K562 (cell line): Measurements from ENCODE around the gene NSUN6. TPM values are rescaled to one million over a fixed set of nuclear protein-coding genes. Genes with fewer than 3 reads are reported as not detected.

Experiments used
- BRD4 ChIP-seq: fragments of 200-600 bp; sonication (generic); IDR thresholded peaks from 2 replicates; pipeline ENCODE4 v1.6.1; 2017; ENCODE audit warnings: inconsistent platforms
- CHD2 ChIP-seq: IDR thresholded peaks from 2 replicates; pipeline ENCODE4 v1.6.1; 2011; ENCODE audit warnings: low read depth, low read length
- CSDE1 ChIP-seq, 2 experiments: fragments of 450-650 bp; IDR thresholded peaks; 2 replicates each; pipeline ENCODE4 v1.6.1; 2016; ENCODE audit warnings: mild to moderate bottlenecking in 1 of 2
- GATAD2A ChIP-seq: fragments of 450-650 bp; IDR thresholded peaks from 2 replicates; pipeline ENCODE4 v1.6.1; 2017
- MAFG ChIP-seq: fragments of 450-650 bp; conservative IDR thresholded peaks from 2 replicates; pipeline ENCODE4 v1.6.1; 2016; ENCODE audit warnings: missing genetic modification characterization, missing compliant biosample characterization
- NR1H2 ChIP-seq: sonication (generic); formaldehyde crosslinking; IDR thresholded peaks from 2 replicates; pipeline ENCODE4 v1.4.0; 2020; ENCODE audit warnings: mild to moderate bottlenecking, missing genetic modification reagents
- RBM15 ChIP-seq: fragments of 200-400 bp; formaldehyde crosslinking; IDR thresholded peaks from 2 replicates; pipeline ENCODE4 v1.6.1; 2018; ENCODE audit warnings: mild to moderate bottlenecking, low read length, moderate library complexity; ENCODE audit not compliant: insufficient read depth
- SMARCA4 ChIP-seq: fragments of 450-650 bp; IDR thresholded peaks from 2 replicates; pipeline ENCODE4 v1.6.1; 2016
- ZNF146 ChIP-seq: IDR thresholded peaks from one replicate; pipeline ENCODE4 v1.6.1; 2018; ENCODE audit warnings: missing compliant biosample characterization; ENCODE audit not compliant: unreplicated experiment
- ZNF239 ChIP-seq: fragments of 250-450 bp; sonication (Bioruptor Pico); IDR thresholded peaks from 2 replicates; pipeline ENCODE4 v1.4.0; 2020; ENCODE audit warnings: mild to moderate bottlenecking
- ZNF263 ChIP-seq: sonication (generic); formaldehyde crosslinking; IDR thresholded peaks from 2 replicates; pipeline ENCODE4 v1.8.0; 2022; ENCODE audit warnings: mild to moderate bottlenecking, missing genetic modification reagents, borderline replicate concordance
- ZNF707 ChIP-seq: fragments of 250-450 bp; sonication (Bioruptor Pico); conservative IDR thresholded peaks from 2 replicates; pipeline ENCODE4 v1.8.0; 2022; ENCODE audit warnings: inconsistent platforms, mild to moderate bottlenecking, moderate library complexity
- ZZZ3 ChIP-seq: fragments of 450-650 bp; IDR thresholded peaks from 2 replicates; pipeline ENCODE4 v1.6.1; 2016; ENCODE audit warnings: antibody characterized with exemption, mild to moderate bottlenecking, moderate library complexity
- polyA plus RNA-seq, 8 experiments: library from polyadenylated mRNA; depleted of rRNA in 4 of 8; stranded (reverse) in 5 of 8; unstranded in 3 of 8; fragments of >200 nt; fragmentation: Nextera tagmentation in 2 of 8; fragmentation: Illumina TruSeq in 1 of 8; extraction: Ambion mirVana in 2 of 8; extraction: Trizol in 1 of 8; gene quantifications; 2 replicates each; pipeline versions ENCODE4 v1.2.1 to v1.2.3, GENCODE V29; 2011 to 2014; ENCODE audit warnings: inconsistent platforms in 1 of 8, missing spikeins in 1 of 8
- total RNA-seq, 7 experiments: library from RNA; depleted of rRNA in 6 of 7; stranded (reverse); fragments of >200 nt in 6 of 7; fragmentation: Illumina TruSeq in 2 of 7; extraction: Trizol in 2 of 7; gene quantifications; 2 replicates each; pipeline versions ENCODE4 v1.2.1 to v1.2.3, GENCODE V29; 2011 to 2021; ENCODE audit warnings: low replicate concordance in 1 of 7
- TF ChIP-seq, protein P1 (sequence below): conservative IDR thresholded peaks from 2 replicates; pipeline ENCODE4 v1.6.1; 2011; ENCODE audit warnings: low read depth, mild to moderate bottlenecking, low read length; ENCODE audit not compliant: control insufficient read depth
- TF ChIP-seq, protein P2 (sequence below): fragments of 250-450 bp; sonication (Bioruptor Pico); IDR thresholded peaks from 2 replicates; pipeline ENCODE4 v1.8.0; 2021; ENCODE audit warnings: mild to moderate bottlenecking, moderate library complexity
- TF ChIP-seq, protein P3 (sequence below): fragments of 250-450 bp; sonication (Bioruptor Pico); IDR thresholded peaks from 2 replicates; pipeline ENCODE4 v1.8.0; 2022; ENCODE audit warnings: moderate library complexity, mild to moderate bottlenecking, inconsistent platforms
- TF ChIP-seq, protein P4 (sequence below), 2 experiments: fragments of 450-650 bp in 1 of 2; sonication (generic) in 1 of 2; formaldehyde crosslinking in 1 of 2; IDR thresholded peaks in 1 of 2; conservative IDR thresholded peaks in 1 of 2; 2 replicates each; pipeline versions ENCODE4 v1.6.1 to v1.8.1; 2016 to 2023; ENCODE audit warnings: mild to moderate bottlenecking in 2 of 2, moderate library complexity in 2 of 2, inconsistent platforms in 1 of 2, missing genetic modification reagents in 1 of 2
- TF ChIP-seq, protein P5 (sequence below), 2 experiments: fragments of 450-650 bp; conservative IDR thresholded peaks; 2 replicates each; pipeline ENCODE4 v1.6.1; 2017; ENCODE audit warnings: mild to moderate bottlenecking in 2 of 2, moderate library complexity in 2 of 2
- TF ChIP-seq, protein P6 (sequence below): sonication (generic); formaldehyde crosslinking; IDR thresholded peaks from 2 replicates; pipeline ENCODE4 v1.9.0; 2022; ENCODE audit warnings: mild to moderate bottlenecking, missing genetic modification reagents

The NSUN6 gene
- total and polyA plus RNA-seq, 9 of the 15 experiments (the other 6 are each of a cell fraction or from before 2014, with no cell fraction given), result 12.5 to 33.1 (median 24.2) TPM

DNA sequence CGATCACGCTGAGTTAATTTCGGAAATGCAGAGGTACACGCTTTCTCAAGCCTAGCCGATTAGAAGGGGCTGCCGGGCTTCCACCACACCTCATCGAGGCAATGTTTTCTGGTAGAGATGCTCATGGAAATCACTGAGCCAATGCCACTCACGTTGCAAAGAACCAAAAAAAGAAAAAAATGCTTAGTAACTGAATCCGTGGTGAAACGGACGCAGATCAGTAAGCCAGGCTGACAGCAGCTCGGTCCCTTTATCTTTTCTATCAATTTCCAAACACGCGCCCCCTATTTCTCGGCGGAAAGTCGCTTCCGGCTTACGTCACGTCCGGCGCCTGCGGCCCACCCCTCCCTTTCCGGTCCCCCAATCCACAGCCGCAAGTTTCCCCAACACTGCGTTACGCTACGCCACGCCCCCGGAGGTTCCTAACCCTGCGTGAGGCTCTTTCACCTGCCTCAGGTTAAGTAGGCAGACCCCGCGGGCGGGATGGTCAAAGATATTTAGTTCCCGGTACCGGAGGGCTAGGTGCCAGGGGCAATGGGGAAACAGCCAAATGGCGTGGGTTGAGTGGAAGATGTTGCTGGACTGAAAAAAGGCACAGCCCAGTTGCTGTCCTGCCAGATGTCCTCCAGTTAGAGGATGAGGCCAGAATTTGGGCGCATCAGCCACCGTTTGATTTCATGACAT, at the start of gene NSUN6 (continued):
- TF ChIP-seq, protein P1, sequence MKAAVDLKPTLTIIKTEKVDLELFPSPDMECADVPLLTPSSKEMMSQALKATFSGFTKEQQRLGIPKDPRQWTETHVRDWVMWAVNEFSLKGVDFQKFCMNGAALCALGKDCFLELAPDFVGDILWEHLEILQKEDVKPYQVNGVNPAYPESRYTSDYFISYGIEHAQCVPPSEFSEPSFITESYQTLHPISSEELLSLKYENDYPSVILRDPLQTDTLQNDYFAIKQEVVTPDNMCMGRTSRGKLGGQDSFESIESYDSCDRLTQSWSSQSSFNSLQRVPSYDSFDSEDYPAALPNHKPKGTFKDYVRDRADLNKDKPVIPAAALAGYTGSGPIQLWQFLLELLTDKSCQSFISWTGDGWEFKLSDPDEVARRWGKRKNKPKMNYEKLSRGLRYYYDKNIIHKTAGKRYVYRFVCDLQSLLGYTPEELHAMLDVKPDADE, result peak; percentile 88
- TF ChIP-seq ZNF239 (CRISPR knock-in tag), result no peak
- TF ChIP-seq, protein P2, sequence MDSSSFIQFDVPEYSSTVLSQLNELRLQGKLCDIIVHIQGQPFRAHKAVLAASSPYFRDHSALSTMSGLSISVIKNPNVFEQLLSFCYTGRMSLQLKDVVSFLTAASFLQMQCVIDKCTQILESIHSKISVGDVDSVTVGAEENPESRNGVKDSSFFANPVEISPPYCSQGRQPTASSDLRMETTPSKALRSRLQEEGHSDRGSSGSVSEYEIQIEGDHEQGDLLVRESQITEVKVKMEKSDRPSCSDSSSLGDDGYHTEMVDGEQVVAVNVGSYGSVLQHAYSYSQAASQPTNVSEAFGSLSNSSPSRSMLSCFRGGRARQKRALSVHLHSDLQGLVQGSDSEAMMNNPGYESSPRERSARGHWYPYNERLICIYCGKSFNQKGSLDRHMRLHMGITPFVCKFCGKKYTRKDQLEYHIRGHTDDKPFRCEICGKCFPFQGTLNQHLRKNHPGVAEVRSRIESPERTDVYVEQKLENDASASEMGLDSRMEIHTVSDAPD, result no peak
- TF ChIP-seq, protein P3, sequence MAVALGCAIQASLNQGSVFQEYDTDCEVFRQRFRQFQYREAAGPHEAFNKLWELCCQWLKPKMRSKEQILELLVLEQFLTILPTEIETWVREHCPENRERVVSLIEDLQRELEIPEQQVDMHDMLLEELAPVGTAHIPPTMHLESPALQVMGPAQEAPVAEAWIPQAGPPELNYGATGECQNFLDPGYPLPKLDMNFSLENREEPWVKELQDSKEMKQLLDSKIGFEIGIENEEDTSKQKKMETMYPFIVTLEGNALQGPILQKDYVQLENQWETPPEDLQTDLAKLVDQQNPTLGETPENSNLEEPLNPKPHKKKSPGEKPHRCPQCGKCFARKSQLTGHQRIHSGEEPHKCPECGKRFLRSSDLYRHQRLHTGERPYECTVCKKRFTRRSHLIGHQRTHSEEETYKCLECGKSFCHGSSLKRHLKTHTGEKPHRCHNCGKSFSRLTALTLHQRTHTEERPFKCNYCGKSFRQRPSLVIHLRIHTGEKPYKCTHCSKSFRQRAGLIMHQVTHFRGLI (CRISPR knock-in tag), result no peak
- TF ChIP-seq CSDE1 (IDR thresholded peaks at IDR 0.05), result no peak
- TF ChIP-seq, protein P4, sequence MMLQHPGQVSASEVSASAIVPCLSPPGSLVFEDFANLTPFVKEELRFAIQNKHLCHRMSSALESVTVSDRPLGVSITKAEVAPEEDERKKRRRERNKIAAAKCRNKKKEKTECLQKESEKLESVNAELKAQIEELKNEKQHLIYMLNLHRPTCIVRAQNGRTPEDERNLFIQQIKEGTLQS (IDR thresholded peaks at IDR 0.05), result peak; percentile 71
- TF ChIP-seq, protein P4 (CRISPR knock-in tag; conservative IDR thresholded peaks at IDR 0.05), result no peak
- TF ChIP-seq ZNF263 (CRISPR knock-in tag), result no peak
- TF ChIP-seq ZNF146 (CRISPR knock-in tag), result no peak
- TF ChIP-seq NR1H2 (CRISPR knock-in tag), result no peak
- no peak for TF ChIP-seq RBM15
- TF ChIP-seq MAFG (tag), result no peak
- TF ChIP-seq SMARCA4, result no peak; the same call in 1 of the 2 replicates
- TF ChIP-seq, protein P5, sequence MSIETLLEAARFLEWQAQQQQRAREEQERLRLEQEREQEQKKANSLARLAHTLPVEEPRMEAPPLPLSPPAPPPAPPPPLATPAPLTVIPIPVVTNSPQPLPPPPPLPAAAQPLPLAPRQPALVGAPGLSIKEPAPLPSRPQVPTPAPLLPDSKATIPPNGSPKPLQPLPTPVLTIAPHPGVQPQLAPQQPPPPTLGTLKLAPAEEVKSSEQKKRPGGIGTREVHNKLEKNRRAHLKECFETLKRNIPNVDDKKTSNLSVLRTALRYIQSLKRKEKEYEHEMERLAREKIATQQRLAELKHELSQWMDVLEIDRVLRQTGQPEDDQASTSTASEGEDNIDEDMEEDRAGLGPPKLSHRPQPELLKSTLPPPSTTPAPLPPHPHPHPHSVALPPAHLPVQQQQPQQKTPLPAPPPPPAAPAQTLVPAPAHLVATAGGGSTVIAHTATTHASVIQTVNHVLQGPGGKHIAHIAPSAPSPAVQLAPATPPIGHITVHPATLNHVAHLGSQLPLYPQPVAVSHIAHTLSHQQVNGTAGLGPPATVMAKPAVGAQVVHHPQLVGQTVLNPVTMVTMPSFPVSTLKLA (conservative IDR thresholded peaks at IDR 0.05), result peak; percentile 96 to 98
- no peak for TF ChIP-seq ZNF707 (CRISPR knock-in tag)
- TF ChIP-seq GATAD2A, result 0 out of 2 replicates have a peak, but pooled peaks have one; percentile 19
- TF ChIP-seq BRD4, result no peak
- no peak for TF ChIP-seq ZZZ3
- TF ChIP-seq, protein P6, sequence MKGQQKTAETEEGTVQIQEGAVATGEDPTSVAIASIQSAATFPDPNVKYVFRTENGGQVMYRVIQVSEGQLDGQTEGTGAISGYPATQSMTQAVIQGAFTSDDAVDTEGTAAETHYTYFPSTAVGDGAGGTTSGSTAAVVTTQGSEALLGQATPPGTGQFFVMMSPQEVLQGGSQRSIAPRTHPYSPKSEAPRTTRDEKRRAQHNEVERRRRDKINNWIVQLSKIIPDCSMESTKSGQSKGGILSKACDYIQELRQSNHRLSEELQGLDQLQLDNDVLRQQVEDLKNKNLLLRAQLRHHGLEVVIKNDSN (CRISPR knock-in tag), result no peak
- TF ChIP-seq CHD2, result no peak
